Gastrocnemius medialis (tissue), 4 donors: ENCODE data around the gene ELAVL1. TPM values are rescaled to one million over a fixed set of nuclear protein-coding genes. Genes with fewer than 3 reads are reported as not detected.
A peak's percentile ranks its signal among the peaks of the same experiment; 100 is the strongest.

Experiments
- ATAC-seq, 2 donors: fragments of 150-250 bp; one replicate each; pipeline ENCODE4 v1.9.1; 2016
- DNase-seq, 2 donors: peaks; one replicate each; pipeline ENCODE4 v3.0.0-alpha.2; 2019
- H3K27ac ChIP-seq, 4 donors: fragments of 200-600 bp; sonication (generic); 1 replicate in 1 of 4; 2 replicates in 3 of 4; pipeline ENCODE4 v1.5.1; 2016 to 2018; ENCODE audit warnings: mild to moderate bottlenecking in 2 of 4, moderate library complexity in 1 of 4
- H3K27me3 ChIP-seq, 3 donors: fragments of 200-600 bp; sonication (generic) in 2 of 3; 1 replicate in 1 of 3; 2 replicates in 2 of 3; pipeline versions ENCODE4 v1.5.1 to v1.6.0; 2016 to 2019; ENCODE audit warnings: mild to moderate bottlenecking in 1 of 3, moderate library complexity in 1 of 3
- H3K36me3 ChIP-seq, 2 donors: fragments of 200-600 bp; sonication (generic) in 1 of 2; one replicate each; pipeline ENCODE4 v1.5.1; 2017 to 2018
- H3K4me1 ChIP-seq, 2 donors: fragments of 200-600 bp; sonication (generic) in 1 of 2; one replicate each; pipeline ENCODE4 v1.5.1; 2016 to 2017; ENCODE audit warnings: mild to moderate bottlenecking in 2 of 2
- H3K4me3 ChIP-seq, 4 donors: fragments of 200-600 bp; sonication (generic) in 3 of 4; 1 replicate in 1 of 4; 2 replicates in 3 of 4; pipeline ENCODE4 v1.5.1; 2016 to 2019; ENCODE audit warnings: mild to moderate bottlenecking in 2 of 4
- H3K9me3 ChIP-seq, 3 donors: fragments of 200-600 bp; sonication (generic) in 2 of 3; 1 replicate in 1 of 3; 2 replicates in 2 of 3; pipeline ENCODE4 v1.5.1; 2016 to 2019
- CTCF ChIP-seq, 5 experiments: fragments of 450-650 bp in 3 of 5; fragments of 200-600 bp in 2 of 5; sonication (generic) in 2 of 5; IDR thresholded peaks in 4 of 5; conservative IDR thresholded peaks in 1 of 5; 1 replicate in 4 of 5; 2 replicates in 1 of 5; pipeline ENCODE4 v1.5.1; 2016 to 2019; ENCODE audit warnings: antibody characterized with exemption in 5 of 5, mild to moderate bottlenecking in 3 of 5, moderate library complexity in 3 of 5
- POLR2A ChIP-seq, 2 donors: fragments of 450-650 bp; IDR thresholded peaks; one replicate each; pipeline ENCODE4 v1.6.1; 2017; ENCODE audit warnings: antibody characterized with exemption in 2 of 2, mild to moderate bottlenecking in 2 of 2, moderate library complexity in 2 of 2
- in situ Hi-C, 4 donors: fragments of 200-750 bp; cut with MboI; loops; one replicate each; pipeline versions ENCODE4 v1.15.0 to v1.8.0; 2017; ENCODE audit warnings: low sequenced_read_pairs in 4 of 4
- intact Hi-C: fragments of 100-400 bp; cut with DNase I; formaldehyde crosslinking; loops from one replicate; pipeline ENCODE4 v1.15.1; 2023; ENCODE audit warnings: low total_unique reads
- total RNA-seq, 4 donors: library from RNA; depleted of rRNA; stranded (reverse); fragments of >200 nt; gene quantifications; one replicate each; pipeline versions ENCODE4 v1.1.0 to v1.2.3, GENCODE V29; 2016

ELAVL1 gene
- total RNA-seq, 4 donors from 2014 or later = 18.2 to 40.5 (median 28.9) TPM

DNA sequence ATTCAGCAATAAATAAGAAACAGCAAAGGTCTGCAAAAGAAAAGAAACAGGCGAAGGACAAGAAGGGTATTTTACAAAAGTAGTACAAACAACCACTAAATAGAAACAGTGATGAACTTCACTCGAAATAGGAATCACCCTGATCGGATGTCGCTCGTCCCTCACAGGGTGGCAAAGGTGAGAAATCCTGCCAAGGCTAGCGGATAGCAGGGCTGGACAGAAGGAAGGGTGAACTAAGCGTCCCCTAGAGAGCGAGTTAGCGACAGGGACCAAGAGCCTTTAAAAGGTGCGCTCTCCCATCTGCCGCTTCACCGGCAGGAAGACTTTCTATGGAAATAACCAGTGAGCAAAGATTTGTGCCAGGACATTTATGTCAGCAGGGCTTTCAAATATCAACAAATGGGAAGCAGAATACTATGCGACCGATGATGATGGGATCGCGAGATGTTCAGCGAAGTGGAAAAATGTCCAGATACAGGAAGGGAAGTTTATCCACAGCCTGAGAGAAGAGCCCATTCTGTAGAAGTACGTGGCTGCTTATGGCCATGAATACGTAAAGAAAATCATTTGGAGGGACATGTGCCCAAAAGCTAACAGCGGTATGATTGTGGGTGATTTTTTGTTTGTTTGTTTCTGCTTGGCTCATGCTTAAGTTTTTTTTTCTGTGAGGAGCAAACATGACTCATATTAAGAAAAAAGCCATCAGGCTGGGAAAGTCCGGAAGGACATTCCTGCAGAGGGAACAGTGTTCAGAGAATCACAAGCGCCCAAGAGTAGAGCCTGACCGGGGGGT lies 18.9 kb downstream of the ELAVL1 start:
- Histone ChIP-seq H3K27me3 (no peaks in the 10 kb centered on the region), H3K27ac (peak overlapping the region; percentile 59 to 83 (median 68)), H3K9me3 (no peaks in the 10 kb centered on the region), H3K36me3 (peaks cover 0 to 29% of the 10 kb centered on the region in 2 donors), H3K4me3 (peak overlapping the region in 3 of 4 donors; percentile 10 to 32 (median 11)), H3K4me1 (peaks cover 32 to 38% of the 10 kb centered on the region in 2 donors)
- DNase-seq = peak in 1 of 2 donors; percentile 58
- in situ Hi-C loops (no loop called here), intact Hi-C loops (no loop called here)
- peak; percentile 78 to 84 for ATAC-seq
- no peak for TF ChIP-seq POLR2A (IDR thresholded peaks at IDR 0.05)

GRCh38 chr19:7985481-7985911 lies 19.9 kb downstream of the ELAVL1 start:
- intact Hi-C loops = no loop called here
- ATAC-seq (no peak), DNase-seq (no peak)
- H3K27me3 ChIP-seq = no peaks in the 10 kb centered on the region
- in situ Hi-C loops = no loop called here
- H3K27ac ChIP-seq = peak overlapping the region in 3 of 4 donors; percentile 66 to 83 (median 70)
- no peaks in the 10 kb centered on the region for H3K9me3 ChIP-seq
- H3K4me3 ChIP-seq = no peak overlapping the region
- H3K36me3 ChIP-seq = peaks cover 0 to 27% of the 10 kb centered on the region in 2 donors
- no peak for TF ChIP-seq CTCF (IDR thresholded peaks at IDR 0.05 in 4 of 5, conservative IDR thresholded peaks at IDR 0.05 in 1 of 5)
- TF ChIP-seq POLR2A (IDR thresholded peaks at IDR 0.05) = no peak
- H3K4me1 ChIP-seq = peaks cover 32 to 38% of the 10 kb centered on the region in 2 donors

- Histone ChIP-seq H3K27ac (peak overlapping the region; percentile 41 to 74 (median 64)), H3K9me3 (no peaks in the 10 kb centered on the region), H3K4me3 (no peak overlapping the region), H3K4me1 (peaks cover 34 to 38% of the 10 kb centered on the region in 2 donors), H3K27me3 (no peaks in the 10 kb centered on the region), H3K36me3 (peaks cover 0 to 27% of the 10 kb centered on the region in 2 donors)
- ATAC-seq (no peak), DNase-seq (no peak)
- in situ Hi-C loops = no loop called here
- TF ChIP-seq CTCF (IDR thresholded peaks at IDR 0.05 in 4 of 5, conservative IDR thresholded peaks at IDR 0.05 in 1 of 5) (no peak), POLR2A (IDR thresholded peaks at IDR 0.05) (no peak)
- intact Hi-C loops = no loop called here
Observed at GRCh38 chr19:7983995-7984837, 21.2 kb downstream of the ELAVL1 start.

DNA sequence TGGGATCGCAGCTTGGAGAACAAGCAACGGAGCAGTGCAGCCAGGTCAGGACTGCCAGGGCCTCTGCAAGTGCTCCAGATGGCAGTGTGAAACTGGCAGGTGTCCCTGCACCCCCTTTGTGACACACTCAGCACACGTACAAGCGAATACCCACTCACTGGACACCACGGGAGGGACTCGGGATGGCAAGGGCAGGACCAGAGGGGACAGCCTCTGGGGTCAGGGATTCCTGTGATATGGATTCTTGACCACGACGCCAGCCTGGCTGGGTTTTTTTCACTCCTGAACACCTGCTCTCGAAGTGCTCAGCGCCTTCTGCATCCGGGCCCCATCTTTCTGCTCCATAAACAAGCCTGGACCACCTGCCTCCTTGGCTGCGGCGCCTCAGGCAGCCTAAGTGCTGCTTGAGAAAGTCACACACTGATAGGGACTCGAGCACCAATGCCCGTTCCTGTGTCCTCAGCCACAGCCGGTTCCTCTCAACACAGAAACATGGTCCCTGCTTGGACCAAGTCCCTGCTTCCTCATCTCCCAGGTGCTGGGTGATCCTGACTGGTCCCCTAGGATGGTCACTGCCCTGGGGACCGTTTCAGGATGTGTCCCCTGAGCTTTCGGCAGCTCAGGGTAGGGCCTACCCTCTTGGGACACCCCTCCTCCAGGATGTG lies 22.0 kb downstream of the ELAVL1 start:
- peak overlapping the region; percentile 41 to 74 (median 64) for H3K27ac ChIP-seq
- peaks cover 41 to 43% of the 10 kb centered on the region in 2 donors for H3K4me1 ChIP-seq
- no peak for DNase-seq
- no peak for TF ChIP-seq POLR2A (IDR thresholded peaks at IDR 0.05)
- no peak for TF ChIP-seq CTCF (IDR thresholded peaks at IDR 0.05 in 4 of 5, conservative IDR thresholded peaks at IDR 0.05 in 1 of 5)
- no peaks in the 10 kb centered on the region for H3K9me3 ChIP-seq
- no peaks in the 10 kb centered on the region for H3K27me3 ChIP-seq
- peaks cover 0 to 21% of the 10 kb centered on the region in 2 donors for H3K36me3 ChIP-seq
- ATAC-seq = no peak
- H3K4me3 ChIP-seq = no peak overlapping the region
- in situ Hi-C loops (no loop called here), intact Hi-C loops (no loop called here)
